Vagina (tissue), 2 donors: Measurements from ENCODE around the gene NANOS2.

Experiments
- POLR2AphosphoS5 ChIP-seq, 2 donors: sonication (generic); formaldehyde crosslinking; IDR thresholded peaks; one replicate each; pipeline ENCODE4 v1.9.0; 2017; ENCODE audit warnings: antibody characterized with exemption in 2 of 2, mild to moderate bottlenecking in 2 of 2, low read depth in 1 of 2; ENCODE audit not compliant: insufficient read depth in 1 of 2
- TF ChIP-seq, protein P1 (sequence below), 3 experiments: fragments of 450-650 bp in 2 of 3; fragments of 200-600 bp in 1 of 3; sonication (generic) in 1 of 3; IDR thresholded peaks; one replicate each; pipeline ENCODE4 v1.5.1; 2017 to 2019; ENCODE audit warnings: antibody characterized with exemption in 3 of 3, mild to moderate bottlenecking in 2 of 3, moderate library complexity in 2 of 3

DNA sequence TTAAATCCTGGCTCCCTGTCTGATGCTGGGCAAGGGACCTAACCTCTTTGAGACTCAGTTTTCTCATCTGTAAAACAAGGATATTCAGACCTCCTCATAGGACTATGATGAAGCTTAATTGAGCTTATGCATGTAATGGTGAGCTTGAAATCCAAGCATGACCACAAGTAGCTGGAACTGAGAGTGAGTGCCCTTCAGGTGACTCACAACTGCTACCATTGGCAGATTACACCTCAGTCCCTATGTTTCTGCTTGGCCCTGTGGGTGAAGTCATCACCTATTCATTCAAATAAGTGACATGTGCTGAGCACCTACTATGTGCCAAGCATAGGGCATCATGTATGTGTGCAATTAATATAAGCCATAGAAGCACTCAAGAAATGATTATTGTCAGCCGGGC is 33.3 kb upstream of the NANOS2 start:
- TF ChIP-seq, protein P1, sequence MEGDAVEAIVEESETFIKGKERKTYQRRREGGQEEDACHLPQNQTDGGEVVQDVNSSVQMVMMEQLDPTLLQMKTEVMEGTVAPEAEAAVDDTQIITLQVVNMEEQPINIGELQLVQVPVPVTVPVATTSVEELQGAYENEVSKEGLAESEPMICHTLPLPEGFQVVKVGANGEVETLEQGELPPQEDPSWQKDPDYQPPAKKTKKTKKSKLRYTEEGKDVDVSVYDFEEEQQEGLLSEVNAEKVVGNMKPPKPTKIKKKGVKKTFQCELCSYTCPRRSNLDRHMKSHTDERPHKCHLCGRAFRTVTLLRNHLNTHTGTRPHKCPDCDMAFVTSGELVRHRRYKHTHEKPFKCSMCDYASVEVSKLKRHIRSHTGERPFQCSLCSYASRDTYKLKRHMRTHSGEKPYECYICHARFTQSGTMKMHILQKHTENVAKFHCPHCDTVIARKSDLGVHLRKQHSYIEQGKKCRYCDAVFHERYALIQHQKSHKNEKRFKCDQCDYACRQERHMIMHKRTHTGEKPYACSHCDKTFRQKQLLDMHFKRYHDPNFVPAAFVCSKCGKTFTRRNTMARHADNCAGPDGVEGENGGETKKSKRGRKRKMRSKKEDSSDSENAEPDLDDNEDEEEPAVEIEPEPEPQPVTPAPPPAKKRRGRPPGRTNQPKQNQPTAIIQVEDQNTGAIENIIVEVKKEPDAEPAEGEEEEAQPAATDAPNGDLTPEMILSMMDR (IDR thresholded peaks at IDR 0.05) = no peak
- no peak for TF ChIP-seq POLR2AphosphoS5 (IDR thresholded peaks at IDR 0.05; ENCODE audit: insufficient read depth in 1 of 2, low read depth in 1 of 2)
